CD4-positive, alpha-beta T cell (primary cell): ENCODE measurements around the gene HMG20B. TPM values are rescaled to one million over a fixed set of nuclear protein-coding genes. Genes with fewer than 3 reads are reported as not detected.
A peak's percentile ranks its signal among the peaks of the same experiment; 100 is the strongest.

Experiments used
- ATAC-seq: fragments of 200-7000 bp; cut with Tn5 transposase; one replicate; pipeline ENCODE4 v1.10.0; 2022; ENCODE audit warnings: mild to moderate bottlenecking; ENCODE audit not compliant: poor library complexity
- CTCF ChIA-PET: fragments of 350-600 bp; sonication (Branson Sonifier 250); formaldehyde crosslinking; loops from one replicate; lab custom pipeline; 2021; ENCODE audit warnings: antibody characterized with exemption, inconsistent platforms; lab: Charles Lee
- POLR2A ChIA-PET: fragments of 350-600 bp; sonication (Branson Sonifier 250); formaldehyde crosslinking; loops from one replicate; lab custom pipeline; 2021; ENCODE audit warnings: antibody characterized with exemption, inconsistent platforms; lab: Charles Lee
- DNase-seq, 14 experiments: peaks; one replicate each; pipeline ENCODE4 v3.0.0-alpha.2; 2013 to 2020; ENCODE audit warnings: mixed read lengths in 2 of 14
- H3K27ac ChIP-seq, 2 donors: one replicate each; pipeline versions ENCODE4 v1.5.1 to v1.7.0; 2013; ENCODE audit warnings: low read length in 2 of 2, low read depth in 1 of 2, mild to moderate bottlenecking in 1 of 2
- H3K27me3 ChIP-seq, 2 experiments: 1 replicate in 1 of 2; 2 replicates in 1 of 2; pipeline versions ENCODE4 v1.6.1 to v1.7.0; 2013; ENCODE audit warnings: low read length in 2 of 2, control low read depth in 1 of 2, mild to moderate bottlenecking in 1 of 2, moderate library complexity in 1 of 2; ENCODE audit not compliant: insufficient read depth in 2 of 2, control insufficient read depth in 1 of 2
- H3K36me3 ChIP-seq: one replicate; pipeline ENCODE4 v1.6.1; 2013; ENCODE audit warnings: low read length, control low read depth; ENCODE audit not compliant: insufficient read depth
- H3K4me1 ChIP-seq: one replicate; pipeline ENCODE4 v1.6.1; 2013; ENCODE audit warnings: low read length, control low read depth; ENCODE audit not compliant: insufficient read depth
- H3K4me3 ChIP-seq: one replicate; pipeline ENCODE4 v1.5.1; 2013; ENCODE audit warnings: mild to moderate bottlenecking, low read length, moderate library complexity
- H3K9me3 ChIP-seq, 2 experiments: 1 replicate in 1 of 2; 2 replicates in 1 of 2; pipeline versions ENCODE4 v1.6.1 to v1.7.0; 2013; ENCODE audit warnings: low read length in 2 of 2, mild to moderate bottlenecking in 2 of 2, control low read depth in 1 of 2, moderate library complexity in 1 of 2; ENCODE audit not compliant: control insufficient read depth in 1 of 2, insufficient read depth in 1 of 2
- H3K27ac Mint-ChIP-seq: one replicate; pipeline ENCODE4 v1.8.0; 2020; ENCODE audit warnings: mixed read lengths
- H3K27me3 Mint-ChIP-seq: one replicate; pipeline ENCODE4 v1.8.0; 2021; ENCODE audit warnings: mixed read lengths
- H3K36me3 Mint-ChIP-seq: one replicate; pipeline ENCODE4 v1.8.0; 2021; ENCODE audit warnings: low read depth, mixed read lengths
- H3K4me1 Mint-ChIP-seq: one replicate; pipeline ENCODE4 v1.8.0; 2021; ENCODE audit warnings: low read depth, mixed read lengths
- H3K4me3 Mint-ChIP-seq: one replicate; pipeline ENCODE4 v1.8.0; 2020; ENCODE audit warnings: mild to moderate bottlenecking, mixed read lengths
- H3K9me3 Mint-ChIP-seq: one replicate; pipeline ENCODE4 v1.8.0; 2020; ENCODE audit warnings: mixed read lengths
- CTCF ChIP-seq: fragments of 200-600 bp; IDR thresholded peaks from one replicate; pipeline ENCODE4 v1.8.0; 2022; ENCODE audit warnings: antibody characterized with exemption, mild to moderate bottlenecking
- intact Hi-C, 2 experiments: fragments of 100-400 bp; cut with DNase I in 1 of 2; cut with micrococcal nuclease in 1 of 2; formaldehyde crosslinking; loops; one replicate each; pipeline versions ENCODE4 v1.15.1 to v1.9.0; 2023 to 2025; cut with DNase I, micrococcal nuclease
- total RNA-seq, 174 experiments: library from RNA in 2 of 174; stranded (reverse) in 2 of 174; gene quantifications; one replicate each; pipeline ENCODE4 v1.2.3 and lab custom pipeline; 2021 to 2026

Gene HMG20B
- total RNA-seq, 2 experiments from 2014 or later, result 34.3 to 36.6 TPM

- H3K27me3 ChIP-seq, result no peaks in the 10 kb centered on the region
- H3K27ac Mint-ChIP-seq, result no peak overlapping the region
- H3K9me3 ChIP-seq, result peaks cover 0 to 6% of the 10 kb centered on the region in 2 experiments
- TF ChIP-seq CTCF, result no peak
- peak in 1 of 14 experiments; percentile 32 for DNase-seq
- no peak overlapping the region for H3K27ac ChIP-seq
- peaks cover 21% of the 10 kb centered on the region for H3K4me1 ChIP-seq
- intact Hi-C loops, result loop anchor here (2.0 kb wide), 2 partner anchors 75 to 163 kb away; no protein-coding TSS in a partner anchor
- H3K36me3 ChIP-seq, result peaks cover 41% of the 10 kb centered on the region
- peaks cover 11% of the 10 kb centered on the region for H3K4me1 Mint-ChIP-seq
- peaks cover 29% of the 10 kb centered on the region for H3K36me3 Mint-ChIP-seq
- H3K27me3 Mint-ChIP-seq, result no peaks in the 10 kb centered on the region
- no peak for ATAC-seq
- ChIA-PET CTCF (interaction anchor here (1.1 kb wide), 1 partner anchor 30 kb away, joined by 3 read pairs; no protein-coding TSS in a partner anchor), POLR2A (interaction anchor here (2.7 to 3.7 kb wide), 2 partner anchors 10 to 13 kb away, joined by 19 to 21 read pairs; partner anchors contain the start of gene MFSD12)
- H3K9me3 Mint-ChIP-seq, result no peaks in the 10 kb centered on the region
- no peak overlapping the region for H3K4me3 ChIP-seq
- no peak overlapping the region for H3K4me3 Mint-ChIP-seq
These were observed 28.7 kb upstream of the HMG20B start for GRCh38 chr19:3544058-3544376.

GRCh38 chr19:3544742-3545668, 27.7 kb upstream of the HMG20B start:
- H3K4me1 ChIP-seq, result peaks cover 21% of the 10 kb centered on the region
- CTCF ChIA-PET, result interaction anchor here (0.6 to 1.9 kb wide), 13 partner anchors 9 to 172 kb away, joined by 3 to 33 read pairs (median 4); partner anchors contain the start of genes GIPC3 and MFSD12
- peaks cover 11% of the 10 kb centered on the region for H3K4me1 Mint-ChIP-seq
- ATAC-seq (peak; percentile 74), DNase-seq (peak; percentile 64 to 88 (median 77))
- no peak overlapping the region for H3K27ac ChIP-seq
- H3K9me3 ChIP-seq, result no peaks in the 10 kb centered on the region
- no peaks in the 10 kb centered on the region for H3K27me3 Mint-ChIP-seq
- intact Hi-C loops, result loop anchor here (1.0 to 5.0 kb wide), 6 partner anchors 38 to 162 kb away; partner anchors contain the start of genes FZR1 (in 1 of the 2), GIPC3 (in 1 of the 2) and TBXA2R (in 1 of the 2)
- H3K4me3 ChIP-seq, result no peak overlapping the region
- peak overlapping the region; percentile 33 for H3K27ac Mint-ChIP-seq
- peaks cover 41% of the 10 kb centered on the region for H3K36me3 ChIP-seq
- peak; percentile 94 for TF ChIP-seq CTCF
- POLR2A ChIA-PET, result interaction anchor here (0.9 to 3.7 kb wide), 4 partner anchors 9 to 44 kb away, joined by 3 to 21 read pairs (median 12); partner anchors contain the start of genes DOHH, HMG20B and MFSD12
- H3K36me3 Mint-ChIP-seq, result peaks cover 24% of the 10 kb centered on the region
- H3K27me3 ChIP-seq, result no peaks in the 10 kb centered on the region
- no peak overlapping the region for H3K4me3 Mint-ChIP-seq
- H3K9me3 Mint-ChIP-seq, result no peaks in the 10 kb centered on the region

GRCh38 chr19:3545669-3546034, 27.1 kb upstream of the HMG20B start:
- CTCF ChIA-PET, result interaction anchor here (0.6 to 1.9 kb wide), 11 partner anchors 8 to 171 kb away, joined by 3 to 33 read pairs (median 5); partner anchors contain the start of genes GIPC3 and MFSD12
- Histone ChIP-seq H3K27ac (no peak overlapping the region), H3K4me1 (peaks cover 21% of the 10 kb centered on the region), H3K4me3 (no peak overlapping the region), H3K36me3 (peaks cover 44% of the 10 kb centered on the region), H3K27me3 (no peaks in the 10 kb centered on the region), H3K9me3 (no peaks in the 10 kb centered on the region)
- H3K27me3 Mint-ChIP-seq, result no peaks in the 10 kb centered on the region
- intact Hi-C loops, result loop anchor here (1.0 to 5.0 kb wide), 6 partner anchors 38 to 161 kb away; partner anchors contain the start of genes FZR1 (in 1 of the 2), GIPC3 (in 1 of the 2) and TBXA2R (in 1 of the 2)
- POLR2A ChIA-PET, result interaction anchor here (0.9 to 3.7 kb wide), 4 partner anchors 9 to 45 kb away, joined by 3 to 21 read pairs (median 12); partner anchors contain the start of genes DOHH, HMG20B and MFSD12
- peaks cover 24% of the 10 kb centered on the region for H3K36me3 Mint-ChIP-seq
- no peak overlapping the region for H3K4me3 Mint-ChIP-seq
- TF ChIP-seq CTCF, result no peak
- H3K4me1 Mint-ChIP-seq, result peaks cover 11% of the 10 kb centered on the region
- H3K27ac Mint-ChIP-seq, result no peak overlapping the region
- H3K9me3 Mint-ChIP-seq, result no peaks in the 10 kb centered on the region
- ATAC-seq (no peak), DNase-seq (no peak)
